GM18526 (cell line): ENCODE data around the gene LRRC42.

Experiments used
- POLR2A ChIP-seq: IDR thresholded peaks from 3 replicates; pipeline ENCODE4 v1.6.1; 2011; ENCODE audit not compliant: insufficient read length; ENCODE audit errors: extremely low read depth

The LRRC42 gene

DNA sequence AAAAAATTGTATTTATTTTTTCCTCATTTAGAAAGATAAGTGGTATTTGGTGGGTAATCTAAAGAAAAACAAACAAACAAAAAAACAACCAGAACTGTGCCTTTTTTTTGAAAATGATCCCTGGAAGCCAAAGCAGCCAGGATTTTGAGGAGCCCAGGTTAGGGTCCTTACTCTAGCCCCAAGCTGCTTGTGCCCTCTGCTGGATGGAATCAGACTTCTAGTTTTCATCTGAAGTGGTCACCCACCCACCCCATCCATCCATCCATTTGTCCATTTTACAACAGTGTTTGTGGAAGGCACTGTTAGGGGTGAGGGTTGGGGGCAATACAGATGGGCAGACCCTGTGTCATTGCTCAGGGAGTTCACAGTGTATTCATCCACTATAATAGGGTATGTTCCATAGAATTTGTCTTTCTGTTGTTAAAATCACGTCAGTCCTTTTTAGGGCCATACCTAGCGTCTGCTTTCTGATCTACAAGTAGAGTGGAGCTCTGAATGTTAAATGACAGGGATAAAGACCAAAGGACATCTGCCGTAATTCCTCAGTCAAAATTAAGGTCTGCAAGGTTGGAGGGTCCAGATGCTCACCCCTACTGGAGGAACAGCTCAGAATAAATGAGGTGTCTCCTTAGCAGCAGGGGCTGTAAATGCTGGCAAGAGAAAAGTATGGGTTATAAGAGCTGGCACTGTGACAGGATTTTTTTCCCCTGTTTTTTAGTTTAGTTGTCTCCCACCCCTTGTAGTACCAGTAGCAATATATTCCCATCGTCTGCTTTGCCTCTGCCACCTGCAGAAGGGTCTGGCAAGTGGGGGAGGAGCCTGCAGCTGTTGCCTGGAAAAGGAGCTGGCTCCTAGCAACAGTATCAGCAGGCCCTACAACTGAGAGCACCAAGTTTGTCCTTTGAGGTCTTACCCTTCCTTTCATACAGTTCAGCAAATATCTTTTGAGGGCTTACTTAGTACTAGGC lies 3.2 kb downstream of the LRRC42 start:
- no peak for TF ChIP-seq POLR2A

DNA sequence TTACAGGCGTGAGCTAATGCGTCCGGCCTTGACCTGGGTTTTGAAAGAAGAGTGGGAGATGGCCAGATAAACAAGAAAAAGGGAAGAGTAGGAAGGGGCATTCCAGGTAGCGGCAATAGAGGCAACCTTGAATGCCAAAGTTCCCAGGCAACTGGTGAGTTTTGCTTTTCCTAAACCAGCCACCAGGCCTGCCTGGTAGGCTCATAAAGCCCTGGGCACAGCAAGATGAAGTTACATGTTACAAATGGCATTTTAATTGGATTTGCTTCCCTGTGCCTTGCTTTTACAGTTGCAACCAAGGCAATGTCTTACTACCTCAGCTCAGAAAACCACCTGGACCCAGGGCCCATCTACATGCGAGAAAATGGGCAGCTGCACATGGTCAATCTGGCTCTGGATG lies 5.5 kb downstream of the LRRC42 start:
- no peak for TF ChIP-seq POLR2A

DNA sequence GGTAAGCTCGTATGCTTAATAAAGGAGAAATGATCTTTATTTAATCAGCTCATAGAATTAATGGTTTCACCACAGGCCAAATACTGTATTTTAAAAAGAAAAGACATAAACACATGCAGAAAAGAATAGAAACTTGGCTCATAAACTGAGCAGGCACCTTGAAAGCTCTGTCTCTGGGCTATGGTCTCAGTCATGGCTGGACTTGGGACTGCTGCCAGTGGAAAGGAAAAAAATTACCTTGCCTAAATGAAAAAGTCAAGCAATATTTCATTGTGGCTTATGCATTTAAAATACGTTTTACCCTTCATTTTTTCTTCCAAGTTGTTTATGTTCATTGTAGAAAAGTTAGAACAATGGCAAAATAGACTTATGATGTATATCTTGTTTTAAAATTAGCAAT lies 8.0 kb downstream of the LRRC42 start:
- no peak for TF ChIP-seq POLR2A

DNA sequence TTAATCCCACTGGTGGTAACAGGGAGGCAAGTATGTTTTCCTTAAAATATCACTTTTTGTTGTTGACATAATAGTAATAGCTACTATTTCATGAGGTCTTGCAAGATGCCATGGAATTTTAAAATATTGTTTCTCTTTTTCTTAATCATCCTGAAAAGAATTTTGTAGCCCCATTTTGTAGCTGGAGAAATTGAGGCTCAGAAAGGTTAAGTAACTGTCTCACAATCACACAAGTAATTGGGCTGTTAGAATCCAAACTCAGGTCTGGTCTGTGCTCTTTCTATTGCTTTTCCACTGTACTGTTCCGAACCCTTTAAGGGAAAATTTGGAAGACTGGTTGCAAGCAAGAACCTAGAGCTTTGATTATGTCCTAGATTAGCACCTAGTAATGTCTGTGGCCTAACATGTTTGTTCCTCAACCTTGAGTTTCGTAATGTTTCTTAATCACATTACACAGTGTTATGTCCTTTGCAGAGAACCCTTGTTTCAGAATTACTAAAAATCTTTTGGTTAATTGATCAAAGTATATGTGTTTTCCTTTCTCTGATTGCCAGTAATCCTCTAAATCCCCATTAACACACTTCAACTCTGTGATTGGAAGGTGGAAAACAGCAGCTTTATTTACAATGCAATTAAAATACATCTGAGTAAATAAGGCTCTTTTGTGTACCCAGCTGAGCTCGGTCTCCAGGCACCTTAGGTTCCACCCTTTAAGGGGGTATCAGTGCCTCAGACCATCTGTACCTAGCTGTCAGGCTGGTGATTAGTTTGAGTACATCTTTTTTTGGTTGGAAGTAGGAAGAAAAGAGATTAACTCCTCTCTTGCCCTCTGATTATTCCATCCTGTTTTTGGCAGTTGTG lies 10.4 kb downstream of the LRRC42 start:
- TF ChIP-seq POLR2A, result no peak

DNA sequence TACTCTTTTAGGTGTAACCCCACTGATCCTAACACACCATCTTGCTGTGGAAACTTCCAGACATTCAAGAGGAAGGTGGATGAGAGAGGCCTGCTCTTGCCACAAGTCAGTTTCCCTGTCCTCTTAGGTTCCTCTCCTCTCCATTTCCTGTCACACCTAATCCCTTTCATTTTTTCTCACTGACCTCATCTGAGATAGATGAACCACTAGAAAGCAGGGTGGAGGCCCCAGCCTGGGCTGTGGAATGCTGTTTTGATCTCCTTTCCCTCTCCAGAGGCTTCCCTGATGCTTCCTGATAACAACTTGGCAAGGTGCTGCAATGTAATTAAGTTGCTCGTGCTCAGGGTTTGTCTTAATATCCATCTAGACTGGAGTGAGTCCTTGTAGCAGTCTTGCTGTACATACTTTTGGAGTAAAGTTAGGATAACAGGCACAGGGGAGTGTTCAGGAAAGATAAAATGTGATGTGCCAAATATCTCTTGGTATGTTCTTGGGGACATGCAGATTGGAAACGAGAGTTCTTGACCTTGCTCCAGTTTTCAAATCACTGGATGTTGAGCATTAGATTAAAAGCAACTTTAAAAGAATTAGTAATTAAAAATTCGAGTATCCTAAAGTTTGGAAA lies 11.2 kb downstream of the LRRC42 start:
- no peak for TF ChIP-seq POLR2A

DNA sequence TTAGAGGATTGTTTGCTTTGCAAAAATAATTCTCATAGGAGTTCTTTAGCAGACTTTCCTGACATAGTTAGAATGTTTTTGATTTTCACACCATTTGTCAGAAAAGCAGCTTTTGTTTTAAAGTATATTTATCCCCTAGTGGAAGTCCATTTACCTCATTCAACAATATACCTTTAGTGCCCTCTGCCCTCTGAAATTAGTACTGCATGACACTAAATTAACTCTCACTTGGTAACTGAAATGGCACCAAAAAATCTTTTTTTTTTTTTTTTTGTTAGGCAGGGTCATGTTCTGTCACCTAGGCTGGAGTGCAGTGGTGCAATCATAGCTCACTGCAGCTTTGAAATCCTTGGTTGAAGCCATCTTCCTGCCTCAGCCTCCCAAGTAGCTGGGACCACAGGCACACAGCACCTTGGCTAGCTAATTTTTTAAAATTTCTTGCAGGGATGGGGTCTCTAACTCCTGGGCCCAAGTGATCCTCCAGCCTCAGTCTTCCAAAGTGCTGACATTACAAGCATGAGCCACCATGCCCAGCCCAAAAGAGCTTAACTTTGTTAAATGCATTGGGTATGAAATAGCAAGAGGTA lies 13.6 kb downstream of the LRRC42 start:
- TF ChIP-seq POLR2A, result no peak

DNA sequence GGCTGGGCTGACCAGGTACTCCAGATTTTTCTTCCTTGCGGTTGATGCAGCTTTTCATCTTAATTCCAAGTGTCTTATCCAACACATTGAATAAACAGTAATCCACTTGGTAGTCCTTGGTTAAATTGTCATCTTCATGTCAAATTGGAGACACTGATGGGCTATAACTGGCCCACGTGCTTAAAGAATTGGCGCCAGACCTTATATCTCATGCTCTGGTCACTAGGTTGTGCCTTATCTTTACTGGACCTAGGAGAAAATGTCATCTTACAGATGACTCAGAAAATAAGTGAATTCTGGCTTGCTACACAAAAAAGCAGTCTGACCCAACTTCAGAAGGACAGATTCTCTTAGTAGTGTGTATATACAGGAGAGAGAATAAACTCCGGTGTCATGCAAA lies 16.2 kb downstream of the LRRC42 start:
- TF ChIP-seq POLR2A, result no peak

DNA sequence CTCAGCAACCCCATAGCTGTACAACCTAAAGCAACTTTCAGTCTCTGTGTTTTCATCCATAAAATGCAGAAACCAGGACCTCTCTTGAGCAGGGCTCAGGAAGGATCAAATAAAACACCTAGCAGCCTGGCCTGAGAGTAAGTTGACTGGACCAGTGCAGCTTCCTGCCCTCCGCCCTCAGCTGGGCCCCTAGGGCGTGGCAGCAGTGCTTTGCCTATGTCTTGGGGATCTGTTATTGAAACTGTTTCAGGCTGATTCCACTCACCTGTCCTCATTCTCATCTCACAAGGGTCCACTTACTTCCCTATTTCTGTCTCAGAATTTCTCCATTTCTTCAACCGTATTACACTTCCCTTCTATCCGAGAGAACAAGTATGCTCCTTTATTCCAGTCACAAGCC lies 17.3 kb downstream of the LRRC42 start:
- TF ChIP-seq POLR2A, result no peak

DNA sequence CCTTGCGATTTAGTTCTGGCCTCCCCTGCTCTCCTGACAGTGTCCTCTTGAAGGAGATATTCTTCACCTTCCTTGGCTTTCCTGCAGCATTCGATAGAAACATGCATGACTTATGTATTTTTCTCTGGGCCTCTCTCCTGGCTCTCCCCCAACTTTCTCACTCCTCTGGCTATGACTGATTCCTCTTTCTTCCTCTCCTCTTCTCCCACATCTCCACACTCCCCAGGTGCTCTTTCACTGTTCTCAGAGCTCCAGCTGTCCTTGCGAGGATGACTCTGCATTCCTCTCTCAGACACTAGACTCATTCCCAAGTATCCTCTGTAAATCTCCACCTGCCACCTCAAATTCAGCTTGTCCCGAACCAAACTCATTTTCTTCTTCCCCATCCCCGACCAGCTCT lies 18.0 kb downstream of the LRRC42 start:
- TF ChIP-seq POLR2A, result no peak

DNA sequence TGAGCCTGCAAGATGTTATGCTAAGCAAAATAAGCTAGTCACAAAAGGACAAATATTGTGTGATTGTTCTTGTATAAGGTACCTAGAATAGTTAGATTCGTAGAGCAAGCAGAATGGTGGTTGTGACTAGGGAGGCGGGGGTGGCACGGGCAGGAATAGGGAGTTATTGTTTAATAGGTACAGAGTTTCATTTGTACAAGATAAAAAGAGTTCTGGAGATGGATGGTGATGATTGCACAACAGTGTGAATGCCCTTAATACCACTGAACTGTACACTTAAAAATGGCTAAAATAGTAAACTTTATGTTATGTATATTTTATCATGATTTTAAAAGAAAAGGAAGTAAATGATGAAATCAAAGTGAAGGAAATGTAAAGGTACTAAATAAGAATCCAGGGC lies 20.6 kb downstream of the LRRC42 start:
- no peak for TF ChIP-seq POLR2A

DNA sequence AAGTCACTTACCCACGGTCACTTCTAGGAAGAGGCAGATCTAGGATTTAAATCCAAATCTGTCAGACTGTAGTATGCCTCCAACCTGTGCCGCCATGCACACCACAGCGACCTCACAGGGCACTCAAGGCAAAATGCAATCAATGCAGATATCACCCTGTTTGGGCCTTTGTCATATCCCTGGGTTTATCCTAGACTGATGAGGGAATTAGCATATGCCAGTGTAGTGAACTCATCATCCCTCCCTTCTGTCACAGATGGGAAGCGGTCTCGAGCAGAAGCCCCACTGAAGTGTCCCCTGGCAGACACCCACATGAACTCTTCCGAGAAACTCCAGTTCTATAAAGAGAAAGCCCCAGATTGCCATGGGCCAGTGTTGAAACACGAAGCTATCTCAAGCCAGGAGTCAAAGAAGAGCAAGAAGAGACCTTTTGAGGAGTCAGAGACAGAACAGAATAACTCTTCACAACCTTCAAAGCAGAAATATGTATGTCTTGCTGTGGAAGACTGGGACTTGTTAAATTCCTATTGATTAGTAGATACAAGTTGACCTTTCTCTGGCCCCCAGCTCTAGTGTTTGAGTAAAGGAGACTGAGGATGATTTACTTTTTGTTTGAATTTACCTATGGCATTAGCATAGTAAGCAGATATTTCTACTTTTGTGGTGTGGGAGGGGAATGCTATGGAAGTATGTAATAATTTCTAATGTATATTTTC lies 21.4 kb downstream of the LRRC42 start:
- no peak for TF ChIP-seq POLR2A

DNA sequence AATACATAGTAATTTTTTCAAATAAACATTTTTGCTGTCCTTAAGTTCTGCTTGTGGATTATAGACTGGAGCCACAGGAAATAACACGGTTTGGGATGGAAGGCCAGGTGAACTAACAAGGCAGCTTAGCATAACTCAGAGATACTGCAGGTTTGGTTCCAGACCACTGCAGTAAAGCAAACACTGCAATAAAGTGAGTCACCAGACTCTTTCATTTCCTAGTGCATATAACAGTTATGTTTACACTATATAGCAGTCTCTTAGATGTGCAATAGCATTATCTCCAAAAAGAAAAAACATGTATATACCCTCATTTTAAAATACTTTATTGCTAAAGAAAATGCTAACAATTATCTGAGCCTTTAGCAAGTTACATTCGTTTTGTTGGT lies 22.0 kb downstream of the LRRC42 start:
- TF ChIP-seq POLR2A, result no peak

DNA sequence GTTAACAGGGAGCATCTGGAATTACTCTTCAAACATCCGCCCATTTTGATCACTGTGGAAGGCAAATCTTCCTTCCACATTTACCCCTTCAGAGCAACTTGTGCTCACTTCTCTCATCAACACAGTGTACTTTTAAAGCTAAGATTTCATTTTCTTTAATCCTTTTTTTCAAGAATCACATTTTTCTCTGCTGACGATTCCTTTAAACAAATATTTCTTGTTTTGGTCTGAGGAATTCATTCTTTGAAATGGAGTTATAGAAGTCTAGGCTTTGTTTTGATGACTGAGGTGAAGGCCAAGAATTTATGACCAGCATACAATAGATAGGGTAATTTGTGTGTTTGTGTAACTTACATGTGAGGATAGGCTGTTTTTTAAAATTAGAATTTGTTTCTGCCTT lies 25.6 kb downstream of the LRRC42 start:
- no peak for TF ChIP-seq POLR2A

DNA sequence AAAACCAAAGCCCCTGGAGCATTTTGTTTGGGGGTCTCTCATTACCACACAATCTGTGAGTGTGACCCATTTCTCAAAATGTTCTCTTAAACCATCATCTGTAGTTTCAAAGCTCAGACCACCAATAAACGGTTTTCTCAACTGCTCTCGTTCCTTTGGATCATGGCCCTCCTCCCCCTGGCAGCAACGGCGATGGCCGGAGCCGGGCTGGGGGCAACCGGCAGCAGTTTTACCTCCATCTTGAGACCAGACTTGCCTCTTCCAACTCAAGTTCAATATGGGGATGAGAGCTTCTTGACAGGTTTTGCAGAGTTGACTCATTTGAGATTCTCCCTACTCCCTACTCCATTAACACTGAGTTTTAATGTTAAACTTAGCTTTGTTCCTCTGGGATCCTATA lies 29.7 kb downstream of the LRRC42 start:
- no peak for TF ChIP-seq POLR2A
